Daoy (cell line): ENCODE measurements around the gene BRIP1. TPM values are rescaled to one million over a fixed set of nuclear protein-coding genes. Genes with fewer than 3 reads are reported as not detected.
"Not testable (repeated sequence)": the region's sequence is repeated elsewhere in the genome, so short reads cannot be mapped to it uniquely, and the experiment has no call there.

Source experiments
- DNase-seq: peaks from one replicate; pipeline ENCODE4 v3.0.0-alpha.2; 2015; ENCODE audit warnings: low read depth
- total RNA-seq: library from RNA; depleted of rRNA; stranded (reverse); fragments of >200 nt; shearing (Covaris generic); gene quantifications from 2 replicates; pipeline ENCODE4 v1.2.3, GENCODE V29; 2014

The BRIP1 gene
- total RNA-seq, 1 experiment from 2014 or later = 28.5 TPM

DNA sequence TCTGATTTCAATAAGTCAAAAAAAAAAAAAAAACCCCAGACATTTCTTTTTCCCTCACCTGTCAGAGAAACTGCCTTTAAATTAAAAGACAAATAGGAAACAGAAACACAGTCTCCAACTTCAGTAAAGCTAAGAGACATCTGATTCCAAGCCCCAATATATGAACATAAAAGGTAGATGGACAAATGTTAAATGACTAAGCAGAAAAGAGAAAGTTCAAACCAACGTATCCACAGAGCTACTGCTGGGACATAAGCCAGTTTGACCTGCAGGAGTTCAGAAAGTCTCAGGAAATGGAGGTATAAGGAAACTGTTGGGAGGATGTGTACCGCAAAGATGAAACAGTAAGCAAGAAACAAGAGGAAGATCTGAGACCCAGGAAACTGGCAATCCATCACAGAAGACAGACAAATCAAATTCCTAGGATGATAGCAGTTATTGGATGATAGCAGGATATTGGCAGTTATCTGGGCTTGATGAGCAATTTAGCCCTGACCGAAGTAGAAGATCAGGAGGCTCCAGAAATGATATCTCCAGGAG is 135.0 kb downstream of the BRIP1 start:
- DNase-seq = no peak

DNA sequence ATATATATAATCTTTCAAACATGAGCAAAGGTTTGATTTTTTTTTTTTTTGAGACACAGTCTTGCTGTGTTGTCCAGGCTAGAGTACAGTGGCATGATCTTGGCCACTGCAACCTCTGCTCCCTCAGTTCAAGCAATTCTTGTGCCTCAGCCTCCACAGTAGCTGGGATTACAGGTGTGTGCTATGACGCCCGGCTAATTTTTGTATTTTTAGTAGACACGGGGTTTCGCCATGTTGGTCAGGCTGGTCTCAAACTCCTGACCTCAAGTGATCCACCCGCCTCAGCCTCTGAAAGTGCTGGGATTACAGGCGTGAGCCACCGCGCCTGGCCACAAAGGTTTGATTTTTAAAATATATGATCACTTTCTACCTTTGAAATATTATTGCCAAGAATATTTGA is 135.5 kb downstream of the BRIP1 start:
- not testable (repeated sequence) for DNase-seq

DNA sequence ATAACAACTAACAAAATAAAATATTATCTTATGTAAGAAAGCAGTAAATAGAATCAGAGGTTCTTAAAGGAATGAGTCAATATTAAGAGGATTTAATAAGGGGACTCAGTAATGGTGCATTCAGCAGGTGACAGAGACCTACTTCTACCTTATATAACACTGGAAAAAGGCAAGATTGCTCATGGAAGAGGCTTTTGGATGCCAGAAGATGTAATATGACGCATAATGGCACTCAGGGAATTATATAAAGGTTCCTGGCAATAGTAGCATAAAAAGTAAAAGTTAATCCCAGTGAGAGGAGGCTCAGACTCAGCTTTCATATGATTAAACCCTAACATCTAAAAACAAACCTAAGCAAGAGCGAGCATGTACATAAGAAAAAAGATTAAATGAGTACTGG is 136.4 kb downstream of the BRIP1 start:
- no peak for DNase-seq

DNA sequence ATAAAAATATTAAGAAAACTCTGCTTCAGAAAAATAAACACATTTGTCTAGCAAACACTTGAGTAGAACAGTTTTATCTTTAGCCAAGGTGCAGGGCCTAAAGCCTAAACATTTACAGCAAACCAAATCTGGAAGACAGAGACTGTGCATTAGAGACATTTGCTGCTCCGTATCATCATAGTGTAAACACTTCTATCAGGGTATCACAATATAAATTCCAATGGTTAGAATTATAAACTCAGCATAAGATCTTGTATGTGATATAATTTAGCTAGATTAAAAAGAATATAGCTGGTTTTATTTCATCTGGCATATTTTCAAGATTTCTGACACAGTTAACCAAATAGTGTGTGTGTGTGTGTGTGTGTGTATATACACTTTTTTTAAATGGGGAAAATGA is 138.6 kb downstream of the BRIP1 start:
- DNase-seq = no peak

DNA sequence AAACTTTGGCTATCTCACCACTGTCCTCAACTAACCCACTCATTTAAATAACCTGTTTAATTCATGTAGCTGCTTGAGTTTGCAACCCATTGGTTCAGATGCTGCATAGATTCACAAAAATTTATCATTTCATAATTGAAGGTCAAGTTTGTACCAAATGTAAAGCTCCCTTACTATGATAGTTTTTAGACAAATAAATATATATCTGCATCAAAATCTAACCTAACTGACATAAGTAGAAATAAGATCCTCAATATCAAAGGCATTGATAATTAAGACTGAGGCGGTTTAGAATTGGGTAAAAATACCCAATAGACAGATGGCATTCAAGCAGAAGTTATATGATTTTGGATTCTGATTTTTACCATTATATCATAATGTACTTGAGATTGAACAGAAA is 139.4 kb downstream of the BRIP1 start:
- no peak for DNase-seq

DNA sequence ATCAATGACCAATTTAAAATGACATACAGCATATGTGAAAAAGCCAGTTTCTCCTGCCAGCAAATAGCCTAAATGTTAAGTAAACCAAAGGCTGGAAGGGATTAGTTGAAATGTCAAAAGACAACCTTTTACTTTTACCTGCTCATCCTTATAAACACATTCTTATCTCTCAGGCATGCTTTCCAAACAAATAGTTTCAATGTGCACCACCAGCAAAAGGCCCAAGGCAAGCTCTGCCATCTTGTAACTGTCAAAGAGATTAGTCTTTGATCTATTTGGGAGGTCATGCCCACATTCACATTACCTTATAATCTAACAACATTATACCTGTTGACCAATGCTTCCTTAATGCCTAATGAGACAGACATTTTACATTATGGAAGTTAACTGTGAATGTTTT is 140.1 kb downstream of the BRIP1 start:
- DNase-seq = no peak

DNA sequence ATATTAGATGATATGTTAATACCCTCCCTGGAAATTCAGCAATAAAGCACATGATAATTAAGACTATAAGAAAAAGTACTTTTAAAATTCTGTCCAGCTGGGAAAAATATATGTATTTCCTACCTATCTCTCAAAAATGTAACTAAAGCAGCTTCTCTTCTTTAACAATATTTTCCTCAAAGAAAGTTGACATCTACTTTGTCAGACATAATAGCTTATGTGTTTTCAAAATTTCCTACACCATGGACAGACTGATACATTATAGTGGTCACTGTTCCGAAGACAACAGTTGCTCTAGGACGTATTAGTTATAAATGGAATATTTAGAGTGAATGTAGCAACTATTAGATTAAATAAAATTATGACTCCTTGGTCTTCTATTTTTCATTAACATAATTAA is 140.9 kb downstream of the BRIP1 start:
- DNase-seq = no peak

DNA sequence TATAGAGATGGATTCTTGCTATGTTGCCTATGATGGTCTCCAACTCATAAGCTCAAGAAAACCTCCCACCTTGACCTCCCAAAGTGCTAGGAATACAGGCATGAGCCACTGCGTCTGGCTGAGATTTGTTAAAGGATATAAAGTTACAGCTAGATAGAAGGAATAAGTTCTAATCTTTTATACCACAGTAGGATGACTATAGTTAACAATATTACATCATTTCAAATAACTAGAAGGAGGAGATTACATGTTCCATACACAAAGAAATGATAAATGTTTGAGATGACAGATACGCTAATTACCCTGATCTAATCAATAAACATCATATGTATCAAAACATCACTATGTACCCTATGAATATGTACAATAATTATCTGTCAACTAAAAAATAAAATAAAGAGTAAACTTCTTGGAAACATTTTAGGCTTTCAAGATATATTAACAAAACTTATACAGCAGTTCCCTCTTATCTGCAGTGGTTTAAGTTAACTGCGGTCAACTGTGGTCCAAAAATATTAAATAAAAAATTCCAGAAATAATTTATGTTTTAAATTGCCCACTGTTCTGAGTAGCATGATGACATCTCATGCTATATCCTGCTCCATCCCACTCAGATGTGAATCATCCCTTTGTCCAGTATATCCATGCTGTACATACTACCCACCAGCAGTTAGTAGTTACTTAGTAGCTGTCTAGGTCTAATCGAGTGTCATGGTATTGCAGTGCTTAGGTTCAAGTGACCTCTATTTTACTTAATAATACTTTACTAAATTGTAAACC is 143.1 kb downstream of the BRIP1 start:
- no peak for DNase-seq

DNA sequence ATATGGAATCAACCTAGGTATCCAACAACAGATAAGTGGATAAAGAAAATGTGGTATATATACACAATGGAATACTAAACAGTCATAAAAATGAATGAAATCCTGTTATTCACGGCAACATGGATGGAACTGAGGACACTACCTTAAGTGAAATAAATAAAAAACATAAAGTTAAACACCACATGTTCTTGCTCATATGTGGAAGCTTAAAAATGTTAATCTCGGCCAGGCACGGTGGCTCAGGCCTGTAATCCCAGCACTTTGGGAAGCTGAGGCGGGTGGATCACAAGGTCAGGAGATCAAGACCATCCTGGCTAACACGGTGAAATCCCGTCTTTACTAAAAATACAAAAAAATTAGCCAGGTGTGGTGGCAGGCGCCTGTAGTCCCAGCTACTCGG is 144.1 kb downstream of the BRIP1 start:
- DNase-seq = not testable (repeated sequence)

DNA sequence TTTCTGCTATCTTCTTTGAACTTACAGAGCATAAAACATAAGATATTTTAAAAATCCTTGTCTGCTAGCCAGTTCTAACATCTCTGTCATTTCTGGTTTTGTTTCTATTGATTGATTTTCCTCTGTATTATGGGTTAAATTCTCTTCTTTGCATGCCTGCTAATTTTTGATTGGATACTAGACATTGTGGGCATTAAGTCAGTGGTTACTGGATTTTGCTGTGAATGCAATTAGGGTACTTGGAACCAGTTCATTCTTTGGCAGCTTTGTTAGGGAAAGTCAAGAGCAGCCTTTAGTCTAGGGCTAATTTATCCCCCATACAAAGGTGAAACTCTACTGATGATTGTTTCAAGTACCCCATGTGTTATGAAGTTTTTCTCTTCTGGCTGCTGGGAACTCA is 145.3 kb downstream of the BRIP1 start:
- DNase-seq = no peak

DNA sequence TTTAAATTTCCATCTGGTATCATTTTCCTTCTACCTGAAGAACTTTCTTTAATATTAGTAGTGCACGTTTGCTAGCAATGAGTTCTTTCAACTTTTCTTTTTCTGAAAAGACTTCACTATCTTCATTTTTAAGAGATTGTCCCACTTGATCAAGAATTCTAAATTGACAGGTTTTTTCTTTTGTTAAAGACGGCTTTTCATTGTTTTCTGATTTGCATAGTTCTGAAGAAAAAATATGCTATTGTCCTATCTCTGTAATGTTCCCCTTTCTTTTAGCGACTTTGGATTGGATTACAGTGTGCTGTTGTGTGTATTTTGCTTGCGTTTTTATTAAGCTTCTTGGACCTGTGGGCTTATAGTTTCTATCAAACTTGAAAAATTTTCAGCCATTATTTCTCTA is 146.0 kb downstream of the BRIP1 start:
- no peak for DNase-seq

DNA sequence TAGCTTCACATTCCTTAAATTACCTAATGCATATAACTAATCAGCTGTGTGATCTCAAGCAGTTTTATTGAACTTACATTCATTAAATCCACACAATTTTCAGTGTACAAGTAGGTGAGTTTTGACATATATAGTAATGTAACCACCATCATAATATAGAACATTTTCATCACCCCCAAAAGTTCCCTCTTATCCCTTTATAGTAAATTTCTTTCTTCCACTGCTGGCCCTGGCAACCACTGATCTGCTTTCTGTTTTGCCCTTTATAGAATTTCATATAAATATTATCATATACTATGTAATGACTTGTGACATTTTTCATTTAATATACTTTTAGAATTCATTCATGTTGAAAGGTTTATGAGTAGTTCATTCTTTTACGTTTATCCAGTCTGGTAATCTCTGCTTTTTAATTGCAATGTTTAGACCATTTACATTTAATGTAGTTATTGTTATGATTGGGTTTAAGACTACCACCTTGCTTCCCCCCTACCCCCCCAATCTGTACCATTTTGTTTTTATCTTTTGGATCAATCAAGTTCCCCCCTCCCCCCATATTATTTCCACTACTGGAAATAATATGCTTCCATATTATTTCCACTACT is 147.0 kb downstream of the BRIP1 start:
- no peak for DNase-seq

DNA sequence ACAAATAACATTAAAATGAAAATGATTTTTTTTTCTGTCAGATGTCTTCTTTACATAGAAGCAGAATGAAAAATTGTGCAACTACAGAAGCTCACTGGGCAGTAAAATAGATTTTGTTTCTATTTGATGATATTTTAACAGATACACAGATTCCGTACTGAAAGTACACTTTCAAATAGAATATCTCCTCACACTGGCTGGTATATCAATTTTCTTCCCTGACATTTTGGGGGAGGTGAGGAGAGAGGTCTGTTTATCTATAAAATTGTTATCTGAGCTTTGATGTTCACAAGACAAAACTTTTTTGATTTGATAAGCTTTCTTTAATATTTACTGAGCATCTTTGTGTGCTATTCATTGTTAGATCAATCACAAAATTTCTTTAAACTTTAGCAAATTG is 148.0 kb downstream of the BRIP1 start:
- no peak for DNase-seq

DNA sequence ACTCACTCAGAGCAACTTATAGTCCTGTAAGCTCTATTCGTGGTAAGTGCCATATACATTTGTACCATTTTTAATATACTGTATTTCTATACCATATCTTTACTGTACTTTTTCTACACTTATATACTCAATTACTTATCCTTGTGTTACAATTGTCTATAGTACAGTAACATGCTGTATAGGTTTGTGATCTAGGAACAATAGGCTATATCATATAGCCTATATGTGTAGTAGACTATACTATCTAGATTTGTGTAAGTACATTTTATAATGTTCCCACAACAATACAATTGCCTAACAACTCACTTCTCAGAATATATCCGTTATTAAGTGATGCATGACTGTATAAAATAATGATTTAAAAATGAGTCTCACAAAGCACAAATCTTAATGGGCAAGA is 149.0 kb downstream of the BRIP1 start:
- no peak for DNase-seq

DNA sequence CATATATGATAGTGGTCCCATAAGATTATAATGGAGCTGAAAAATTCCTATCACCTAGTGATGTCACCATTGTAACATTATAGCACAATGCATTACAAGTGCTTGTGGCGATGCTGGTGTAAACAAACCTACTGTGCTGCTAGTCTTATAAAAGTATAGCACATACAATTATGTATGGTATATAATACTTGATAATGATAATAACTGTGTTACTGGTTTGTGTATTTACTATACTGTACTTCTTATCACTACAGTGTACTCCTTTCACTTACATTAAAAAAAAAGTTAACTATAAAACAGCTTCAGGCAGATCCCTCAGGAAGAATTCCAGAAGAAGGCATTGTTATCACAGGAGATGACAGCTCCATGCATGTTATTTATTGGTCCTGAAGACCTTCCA is 150.3 kb downstream of the BRIP1 start:
- no peak for DNase-seq

DNA sequence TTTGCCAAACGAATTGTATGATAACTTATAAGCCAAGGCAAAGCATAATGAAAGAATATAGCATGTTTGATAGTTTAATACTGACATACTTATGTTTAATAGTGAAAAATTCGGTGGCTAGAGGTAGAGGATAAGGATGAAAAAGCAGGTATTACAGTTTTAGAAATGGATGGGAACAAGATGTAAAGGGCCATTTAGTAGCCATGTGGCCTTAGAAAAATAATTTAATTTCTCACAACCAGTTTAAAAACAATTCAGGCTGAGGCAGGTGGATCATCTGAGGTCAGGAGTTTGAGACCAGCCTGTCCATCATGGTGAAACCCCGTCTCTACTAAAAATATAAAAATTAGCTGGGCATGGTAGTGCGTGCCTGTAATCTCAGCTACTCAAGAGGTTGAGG is 152.8 kb downstream of the BRIP1 start:
- no peak for DNase-seq

DNA sequence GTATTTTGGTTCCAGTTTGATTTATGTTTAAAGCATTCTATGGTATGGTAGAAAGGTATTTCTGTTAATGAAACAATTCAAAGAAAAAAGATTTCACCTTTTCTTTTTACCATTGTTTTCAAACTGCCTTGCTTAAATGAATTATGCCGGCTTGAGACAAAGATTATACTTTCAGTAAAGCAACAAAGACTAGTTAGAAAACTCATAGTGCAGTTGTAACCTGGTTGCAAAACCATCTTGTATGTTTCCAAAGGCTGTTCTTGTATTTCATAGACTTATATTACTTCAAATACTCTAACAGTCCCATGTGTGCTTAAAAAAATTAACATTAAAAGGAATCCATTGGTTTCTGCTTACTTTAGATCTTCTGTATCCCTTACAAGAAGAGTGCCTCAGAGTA is 153.8 kb downstream of the BRIP1 start:
- DNase-seq = no peak

DNA sequence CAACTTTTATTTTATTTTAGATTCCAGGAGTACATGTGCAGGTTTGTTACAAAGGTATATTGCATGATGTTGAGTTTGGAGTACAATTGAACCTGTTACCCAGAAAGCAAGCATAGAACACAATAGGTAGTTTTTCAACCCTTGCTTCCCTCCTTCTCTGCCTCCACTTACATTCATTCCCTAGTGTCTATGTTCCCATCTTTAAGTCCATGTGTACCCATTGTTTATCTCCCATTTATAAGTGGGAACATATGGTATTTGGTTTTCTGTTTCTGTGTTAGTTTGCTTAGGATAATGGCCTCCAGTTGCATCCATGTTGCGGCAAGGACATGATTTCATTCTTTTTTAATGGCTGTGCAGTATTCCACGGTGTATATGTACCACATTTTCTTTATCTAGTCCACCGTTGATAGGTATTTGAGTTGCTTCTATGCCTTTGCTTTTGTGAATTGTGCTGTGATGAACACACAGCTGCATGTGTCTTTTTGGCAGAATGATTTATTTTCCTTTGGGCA is 158.3 kb downstream of the BRIP1 start:
- no peak for DNase-seq

DNA sequence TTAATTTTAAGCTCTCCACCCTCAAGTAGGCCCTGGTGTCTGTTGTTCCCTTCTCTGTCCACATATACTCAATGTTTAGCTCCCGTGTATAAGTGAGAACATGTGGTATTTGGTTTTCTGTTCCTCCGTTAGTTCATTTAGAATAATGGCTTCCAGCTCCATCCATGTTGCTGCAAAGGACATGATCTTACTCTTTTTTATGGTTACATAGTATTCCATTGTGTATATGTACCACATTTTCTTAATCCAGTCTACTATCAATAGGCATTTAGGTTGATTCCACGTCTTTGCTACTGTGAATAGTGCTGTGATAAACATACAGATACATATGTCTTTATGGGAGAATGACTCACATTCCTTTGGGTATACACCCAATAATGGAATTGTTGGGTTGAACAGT is 160.9 kb downstream of the BRIP1 start:
- no peak for DNase-seq

DNA sequence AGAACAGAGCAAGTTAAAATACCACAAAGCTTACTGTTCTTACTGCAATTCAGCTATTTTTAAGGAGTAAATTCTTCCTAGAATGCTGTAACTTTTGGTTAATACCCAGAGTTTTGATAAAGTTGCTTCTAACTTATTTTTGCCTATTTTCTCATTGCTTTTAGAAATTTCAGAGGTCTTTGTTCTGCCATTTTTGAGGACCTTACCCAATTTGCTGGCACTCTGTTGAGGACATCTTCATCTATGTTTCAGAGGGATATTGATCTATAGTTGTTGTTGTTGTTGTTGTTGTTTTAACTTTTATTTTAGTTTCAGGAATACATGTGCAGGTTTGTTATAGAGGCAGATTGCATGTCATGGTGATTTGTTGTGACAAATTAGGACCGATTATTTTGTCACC is 161.3 kb downstream of the BRIP1 start:
- no peak for DNase-seq

DNA sequence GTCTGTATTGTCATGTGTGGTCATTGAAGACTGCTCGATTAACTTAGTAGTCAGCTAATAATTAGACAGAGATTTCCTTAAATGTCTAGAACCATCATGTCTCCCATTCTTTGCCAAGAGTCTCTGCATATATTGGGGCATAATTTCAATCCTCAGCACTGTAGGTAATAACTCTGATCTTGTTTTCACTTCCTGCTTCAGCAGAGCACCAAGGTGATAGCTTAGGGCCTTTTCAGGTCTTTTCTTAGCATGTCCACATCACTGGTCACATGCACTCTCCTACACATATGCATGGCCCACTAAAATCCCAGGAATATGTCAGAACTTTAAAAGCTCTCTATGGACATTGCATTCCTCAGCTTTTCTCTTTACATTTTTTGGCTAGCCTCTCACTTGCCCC is 162.0 kb downstream of the BRIP1 start:
- no peak for DNase-seq

DNA sequence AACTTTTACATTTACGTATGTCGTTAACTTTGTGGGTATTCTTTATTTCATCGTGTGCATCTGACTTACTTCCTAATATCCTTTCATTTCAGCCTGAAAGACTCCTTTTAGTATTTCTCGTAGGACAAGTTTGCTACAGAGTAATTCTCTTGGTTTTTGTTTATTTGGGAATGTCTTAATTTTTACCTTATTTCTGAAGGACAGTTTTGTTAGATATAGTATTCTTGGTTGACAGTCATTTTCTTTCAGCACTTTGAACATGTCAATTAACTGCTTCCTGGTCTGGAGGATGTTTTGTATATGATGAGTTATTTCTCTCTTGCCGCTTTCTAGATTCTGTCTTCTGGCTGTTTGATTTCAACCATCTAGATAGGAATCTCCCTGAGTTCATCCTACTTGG is 163.1 kb downstream of the BRIP1 start:
- no peak for DNase-seq

DNA sequence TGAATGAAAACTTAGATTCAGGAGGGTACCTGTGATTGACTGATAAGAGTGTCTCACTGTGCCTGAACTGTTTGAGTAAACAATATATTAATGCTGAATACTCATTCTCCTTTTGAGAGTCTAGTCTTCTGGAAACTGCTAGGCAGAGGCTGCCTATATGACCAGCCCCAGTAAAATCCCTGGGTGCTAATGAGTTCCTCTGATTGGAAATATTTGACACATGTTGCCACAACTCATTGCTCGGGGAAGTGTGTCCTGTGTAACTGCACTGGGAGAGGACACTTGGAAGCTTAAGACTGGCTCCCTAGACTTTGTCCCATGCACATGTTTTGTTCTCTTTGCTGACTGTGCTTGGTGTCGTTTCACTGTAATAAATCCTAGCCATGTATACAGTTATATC is 163.6 kb downstream of the BRIP1 start:
- no peak for DNase-seq
